Ovary (tissue), 9 donors: ENCODE measurements around the gene TPH1. TPM values are rescaled to one million over a fixed set of nuclear protein-coding genes. Genes with fewer than 3 reads are reported as not detected.

Source experiments
- DNase-seq, 5 donors: peaks; one replicate each; pipeline ENCODE4 v3.0.0-alpha.2; 2019 to 2020
- H3K27ac ChIP-seq, 2 donors: fragments of 200-600 bp; one replicate each; pipeline versions ENCODE4 v1.5.1 to v1.8.0; 2019 to 2022
- H3K27me3 ChIP-seq: fragments of 200-600 bp; one replicate; pipeline ENCODE4 v1.8.0; 2022
- H3K36me3 ChIP-seq: fragments of 200-600 bp; sonication (generic); one replicate; pipeline ENCODE4 v1.5.1; 2019
- H3K4me1 ChIP-seq: one replicate; pipeline ENCODE4 v1.8.1; 2013; ENCODE audit warnings: mild to moderate bottlenecking, moderate library complexity; ENCODE audit not compliant: insufficient read depth
- H3K4me3 ChIP-seq: fragments of 200-600 bp; sonication (generic); one replicate; pipeline ENCODE4 v1.5.1; 2017
- H3K9me3 ChIP-seq, 2 donors: fragments of 200-600 bp in 1 of 2; sonication (generic) in 1 of 2; one replicate each; pipeline versions ENCODE4 v1.5.1 to v1.8.1; 2013 to 2019; ENCODE audit warnings: mild to moderate bottlenecking in 1 of 2, moderate library complexity in 1 of 2
- EP300 ChIP-seq: sonication (generic); formaldehyde crosslinking; IDR thresholded peaks from one replicate; pipeline ENCODE4 v1.6.1; 2017; ENCODE audit warnings: antibody characterized with exemption
- POLR2A ChIP-seq: fragments of 450-650 bp; IDR thresholded peaks from one replicate; pipeline ENCODE4 v1.6.1; 2017; ENCODE audit warnings: antibody characterized with exemption, mild to moderate bottlenecking, moderate library complexity
- WGBS, 3 donors: extraction: QIAGEN DNeasy Blood & Tissue Kit in 1 of 3; methylation state at CpG; one replicate each; pipeline versions ENCODE4 v1.1.5 to v1.1.7; 2013 to 2017; 5-methylcytosine and 5-hydroxymethylcytosine counted together
- intact Hi-C, 4 donors: fragments of 100-400 bp; cut with DNase I; formaldehyde crosslinking; loops; one replicate each; pipeline versions ENCODE4 v1.11.0 to v1.15.1; 2022 to 2023
- polyA plus RNA-seq, 2 donors: library from polyadenylated mRNA; stranded (reverse); fragments of 200-250 nt in 1 of 2; fragments of 350-450 nt in 1 of 2; fragmentation: Illumina TruSeq in 1 of 2; extraction: RNeasy Lipid Tissue Mini Kit (QIAGEN cat#74804) in 1 of 2; gene quantifications; one replicate each; pipeline ENCODE4 v1.2.3, GENCODE V29; 2013 to 2014
- total RNA-seq, 7 donors: library from RNA; depleted of rRNA in 2 of 7; stranded (reverse); fragments of >200 nt in 2 of 7; fragmentation: NEBNext Ultra II Directional in 3 of 7; extraction: Animal tissue kit (Norgen Biotek cat#: 25700) in 3 of 7; gene quantifications; one replicate each; pipeline versions ENCODE4 v1.1.0 to v1.2.4, GENCODE V29; 2016 to 2023
- TF ChIP-seq, protein P1 (sequence below), 3 donors: fragments of 450-650 bp in 2 of 3; fragments of 200-600 bp in 1 of 3; IDR thresholded peaks; one replicate each; pipeline versions ENCODE4 v1.5.1 to v1.8.0; 2016 to 2022; ENCODE audit warnings: antibody characterized with exemption in 3 of 3, mild to moderate bottlenecking in 1 of 3
- donor health status: DM: no; HTN: no; CAD: no; lungs with moderate emphysema.
- donor health status: DM: no; HTN: no; CAD: no.
- donor health status: Bipolar disorder and iron deficiency.
- donor health status: DM: yes; HTN: yes; CAD: no.
- donor health status: DM: no; HTN: no; CAD: no.
- donor health status: DM: yes; HTN: yes; CAD: no.

The TPH1 gene
- total and polyA plus RNA-seq, 9 donors: 0.28 to 1.6 (median 0.57) TPM

GRCh38 chr11:18088366-18088765 lies 42.3 kb upstream of the TPH1 start:
- H3K36me3 ChIP-seq: no peaks in the 10 kb centered on the region
- no peak overlapping the region for H3K4me3 ChIP-seq
- no peaks in the 10 kb centered on the region for H3K27me3 ChIP-seq
- WGBS, 3 donors: 88 to 96% (median 95%) methylated on average over 2 of the region's 2 CpGs
- H3K9me3 ChIP-seq: no peaks in the 10 kb centered on the region
- no peak overlapping the region for H3K27ac ChIP-seq
- DNase-seq: no peak
- TF ChIP-seq POLR2A (no peak), EP300 (no peak)
- TF ChIP-seq, protein P1, sequence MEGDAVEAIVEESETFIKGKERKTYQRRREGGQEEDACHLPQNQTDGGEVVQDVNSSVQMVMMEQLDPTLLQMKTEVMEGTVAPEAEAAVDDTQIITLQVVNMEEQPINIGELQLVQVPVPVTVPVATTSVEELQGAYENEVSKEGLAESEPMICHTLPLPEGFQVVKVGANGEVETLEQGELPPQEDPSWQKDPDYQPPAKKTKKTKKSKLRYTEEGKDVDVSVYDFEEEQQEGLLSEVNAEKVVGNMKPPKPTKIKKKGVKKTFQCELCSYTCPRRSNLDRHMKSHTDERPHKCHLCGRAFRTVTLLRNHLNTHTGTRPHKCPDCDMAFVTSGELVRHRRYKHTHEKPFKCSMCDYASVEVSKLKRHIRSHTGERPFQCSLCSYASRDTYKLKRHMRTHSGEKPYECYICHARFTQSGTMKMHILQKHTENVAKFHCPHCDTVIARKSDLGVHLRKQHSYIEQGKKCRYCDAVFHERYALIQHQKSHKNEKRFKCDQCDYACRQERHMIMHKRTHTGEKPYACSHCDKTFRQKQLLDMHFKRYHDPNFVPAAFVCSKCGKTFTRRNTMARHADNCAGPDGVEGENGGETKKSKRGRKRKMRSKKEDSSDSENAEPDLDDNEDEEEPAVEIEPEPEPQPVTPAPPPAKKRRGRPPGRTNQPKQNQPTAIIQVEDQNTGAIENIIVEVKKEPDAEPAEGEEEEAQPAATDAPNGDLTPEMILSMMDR (IDR thresholded peaks at IDR 0.05): no peak
- intact Hi-C loops: no loop called here
- peaks cover 2% of the 10 kb centered on the region for H3K4me1 ChIP-seq

DNA sequence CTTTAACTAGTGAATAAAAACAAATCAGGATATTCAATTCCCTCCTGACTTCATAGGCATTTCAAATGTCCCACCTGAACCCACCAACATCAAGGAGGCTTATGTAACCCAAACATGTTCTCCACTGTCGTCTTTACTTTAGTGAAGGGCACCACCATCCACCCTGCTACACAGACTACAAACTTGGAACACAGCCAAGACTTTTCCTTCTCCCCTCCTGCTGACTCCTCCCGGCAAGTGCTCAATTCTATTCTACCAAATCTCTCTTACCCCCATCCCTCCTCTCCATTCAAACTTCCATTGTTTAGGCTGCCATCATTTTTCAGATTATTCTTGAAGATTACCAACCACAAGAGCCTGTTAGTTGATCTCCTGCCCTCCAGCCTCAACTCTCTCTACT lies 35.5 kb upstream of the TPH1 start:
- intact Hi-C loops: no loop called here
- Histone ChIP-seq H3K27me3 (no peaks in the 10 kb centered on the region), H3K4me1 (no peaks in the 10 kb centered on the region), H3K36me3 (no peaks in the 10 kb centered on the region), H3K27ac (no peak overlapping the region), H3K9me3 (no peaks in the 10 kb centered on the region), H3K4me3 (no peak overlapping the region)
- TF ChIP-seq POLR2A (no peak), EP300 (no peak)
- TF ChIP-seq, protein P1 (IDR thresholded peaks at IDR 0.05): no peak
- WGBS, 3 donors: 62 to 75% (median 74%) methylated on average over 2 of the region's 2 CpGs
- DNase-seq: no peak

GRCh38 chr11:18080451-18080850 lies 34.4 kb upstream of the TPH1 start:
- no peak overlapping the region for H3K27ac ChIP-seq
- no peak overlapping the region for H3K4me3 ChIP-seq
- no peaks in the 10 kb centered on the region for H3K27me3 ChIP-seq
- no peaks in the 10 kb centered on the region for H3K4me1 ChIP-seq
- TF ChIP-seq EP300: no peak
- TF ChIP-seq POLR2A: no peak
- TF ChIP-seq, protein P1 (IDR thresholded peaks at IDR 0.05): no peak
- no peak for DNase-seq
- WGBS, 3 donors: 79 to 84% (median 84%) methylated on average over 4 of the region's 4 CpGs
- intact Hi-C loops: no loop called here
- no peaks in the 10 kb centered on the region for H3K36me3 ChIP-seq
- H3K9me3 ChIP-seq: no peaks in the 10 kb centered on the region

DNA sequence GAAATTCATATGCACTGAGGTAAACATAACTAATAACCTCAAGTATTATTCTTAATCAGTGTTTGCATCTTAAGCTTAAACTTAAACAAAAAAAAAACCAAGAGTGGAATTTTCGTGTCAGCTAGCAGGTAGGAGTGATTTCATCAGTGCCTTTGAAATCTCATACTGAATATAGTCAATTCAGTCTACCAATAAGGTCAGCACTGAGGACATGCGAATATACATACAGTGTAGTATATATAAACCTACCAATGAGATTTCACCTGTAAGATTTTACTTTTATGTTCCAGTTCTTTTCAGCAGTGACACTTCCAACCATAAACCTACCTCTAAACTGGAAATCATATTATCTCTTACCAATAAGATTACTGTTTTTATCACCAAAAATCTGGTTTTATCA lies 32.8 kb upstream of the TPH1 start:
- Histone ChIP-seq H3K27me3 (no peaks in the 10 kb centered on the region), H3K4me1 (no peaks in the 10 kb centered on the region), H3K9me3 (no peaks in the 10 kb centered on the region), H3K4me3 (no peak overlapping the region), H3K27ac (no peak overlapping the region), H3K36me3 (no peaks in the 10 kb centered on the region)
- DNase-seq: no peak
- no peak for TF ChIP-seq POLR2A
- TF ChIP-seq EP300: no peak
- TF ChIP-seq, protein P1 (IDR thresholded peaks at IDR 0.05): no peak
- WGBS, 3 donors: 94% methylated on average over 2 of the region's 2 CpGs
- intact Hi-C loops: no loop called here

- intact Hi-C loops: no loop called here
- Histone ChIP-seq H3K36me3 (no peaks in the 10 kb centered on the region), H3K4me1 (no peaks in the 10 kb centered on the region), H3K27ac (no peak overlapping the region), H3K4me3 (no peak overlapping the region), H3K27me3 (no peaks in the 10 kb centered on the region), H3K9me3 (no peaks in the 10 kb centered on the region)
- TF ChIP-seq, protein P1 (IDR thresholded peaks at IDR 0.05): no peak
- no peak for TF ChIP-seq POLR2A
- no peak for TF ChIP-seq EP300
- WGBS, 3 donors: 84 to 89% (median 86%) methylated on average over 3 of the region's 3 CpGs
- no peak for DNase-seq
Observed at GRCh38 chr11:18075444-18075843, 29.4 kb upstream of the TPH1 start.
